Hepatocyte (in vitro differentiated cells): Measurements from ENCODE around the gene CTNNA2. TPM values are rescaled to one million over a fixed set of nuclear protein-coding genes. Genes with fewer than 3 reads are reported as not detected.

Experiments
- DNase-seq: peaks from one replicate; pipeline ENCODE4 v3.0.0-alpha.2; 2016; ENCODE audit warnings: low spot score
- H2AFZ ChIP-seq: fragments of 200-600 bp; sonication (generic); 2 replicates; pipeline ENCODE4 v1.6.0; 2016; ENCODE audit warnings: antibody characterized with exemption, mild to moderate bottlenecking
- H3K27ac ChIP-seq: fragments of 200-600 bp; sonication (generic); 2 replicates; pipeline ENCODE4 v1.5.1; 2016; ENCODE audit warnings: mild to moderate bottlenecking
- H3K27me3 ChIP-seq: fragments of 200-600 bp; sonication (generic); 2 replicates; pipeline ENCODE4 v1.6.1; 2016
- H3K36me3 ChIP-seq: fragments of 200-600 bp; sonication (generic); replicated peaks from 2 replicates; pipeline ENCODE4 v1.5.1; 2016; ENCODE audit warnings: low read depth; ENCODE audit not compliant: insufficient read depth
- H3K4me1 ChIP-seq: fragments of 200-600 bp; sonication (generic); 2 replicates; pipeline ENCODE4 v1.5.1; 2016; ENCODE audit warnings: mild to moderate bottlenecking, moderate library complexity; ENCODE audit not compliant: insufficient read depth
- H3K4me2 ChIP-seq: fragments of 200-600 bp; sonication (generic); 2 replicates; pipeline ENCODE4 v1.6.0; 2016
- H3K4me3 ChIP-seq: fragments of 200-600 bp; sonication (generic); 2 replicates; pipeline ENCODE4 v1.5.1; 2016; ENCODE audit warnings: mild to moderate bottlenecking
- H3K79me2 ChIP-seq: fragments of 200-600 bp; sonication (generic); 2 replicates; pipeline ENCODE4 v1.6.0; 2017; ENCODE audit warnings: mild to moderate bottlenecking
- H3K9me2 ChIP-seq: fragments of 200-600 bp; sonication (generic); replicated peaks from 2 replicates; pipeline ENCODE4 v1.6.0; 2017; ENCODE audit warnings: mild to moderate bottlenecking; ENCODE audit not compliant: insufficient read depth
- H3K9me3 ChIP-seq: fragments of 200-600 bp; sonication (generic); 2 replicates; pipeline ENCODE4 v1.5.1; 2016; ENCODE audit warnings: low read depth, mild to moderate bottlenecking
- H4K20me1 ChIP-seq: fragments of 200-600 bp; sonication (generic); 2 replicates; pipeline ENCODE4 v1.6.0; 2016; ENCODE audit warnings: mild to moderate bottlenecking; ENCODE audit not compliant: insufficient read depth, poor library complexity, severe bottlenecking
- CTCF ChIP-seq: fragments of 200-600 bp; sonication (generic); IDR thresholded peaks from 2 replicates; pipeline ENCODE4 v1.5.1; 2016; ENCODE audit warnings: antibody characterized with exemption, mild to moderate bottlenecking; ENCODE audit not compliant: poor library complexity
- EZH2 ChIP-seq: fragments of 200-600 bp; sonication (generic); IDR thresholded peaks from 2 replicates; pipeline ENCODE4 v1.6.1; 2016; ENCODE audit warnings: antibody characterized with exemption, mild to moderate bottlenecking, borderline replicate concordance
- EZH2phosphoT487 ChIP-seq: fragments of 200-600 bp; sonication (generic); IDR thresholded peaks from one replicate; pipeline ENCODE4 v1.6.1; 2018; ENCODE audit warnings: antibody characterized with exemption, mild to moderate bottlenecking, low read depth, moderate library complexity; ENCODE audit not compliant: unreplicated experiment, severe bottlenecking
- WGBS: methylation state at CpG from one replicate; pipeline ENCODE4 v1.1.6; 2016; ENCODE audit warnings: low lambda C conversion rate; ENCODE audit errors: missing lambda C conversion rate; 5-methylcytosine and 5-hydroxymethylcytosine counted together
- polyA plus RNA-seq: library from polyadenylated mRNA; unstranded; fragments of >200 nt; fragmentation: Nextera tagmentation; extraction: Ambion mirVana; gene quantifications from 2 replicates; pipeline ENCODE4 v1.2.1, GENCODE V29; 2016
- total RNA-seq: library from RNA; depleted of rRNA; stranded (reverse); fragments of >200 nt; gene quantifications from 2 replicates; pipeline ENCODE4 v1.2.3, GENCODE V29; 2014

The CTNNA2 gene
- total and polyA plus RNA-seq, 2 experiments from 2014 or later: 0.79 to 4.4 TPM

- no peaks in the 10 kb centered on the region for H3K4me1 ChIP-seq
- no peaks in the 10 kb centered on the region for H3K27me3 ChIP-seq
- no peak for TF ChIP-seq CTCF
- no peak for TF ChIP-seq EZH2phosphoT487
- no peak for TF ChIP-seq EZH2
- no peak overlapping the region for H3K27ac ChIP-seq
- no peaks in the 10 kb centered on the region for H3K79me2 ChIP-seq
- H2AFZ ChIP-seq: no peak overlapping the region
- H3K4me3 ChIP-seq: no peak overlapping the region
- no peaks in the 10 kb centered on the region for H3K9me2 ChIP-seq
- no peak overlapping the region for H3K4me2 ChIP-seq
- no peaks in the 10 kb centered on the region for H3K36me3 ChIP-seq
- no peaks in the 10 kb centered on the region for H3K9me3 ChIP-seq
- no peak for DNase-seq
- no peaks in the 10 kb centered on the region for H4K20me1 ChIP-seq
- WGBS: 96% methylated on average over 17 of the region's 17 CpGs
These were observed 345.0 kb downstream of the CTNNA2 start for GRCh38 chr2:79857888-79858287.

GRCh38 chr2:79860228-79861058 lies 347.6 kb downstream of the CTNNA2 start:
- H2AFZ ChIP-seq: no peak overlapping the region
- H3K9me2 ChIP-seq: no peaks in the 10 kb centered on the region
- no peaks in the 10 kb centered on the region for H3K36me3 ChIP-seq
- H3K4me2 ChIP-seq: no peak overlapping the region
- H3K27ac ChIP-seq: no peak overlapping the region
- no peaks in the 10 kb centered on the region for H4K20me1 ChIP-seq
- no peaks in the 10 kb centered on the region for H3K79me2 ChIP-seq
- H3K4me3 ChIP-seq: no peak overlapping the region
- no peaks in the 10 kb centered on the region for H3K4me1 ChIP-seq
- TF ChIP-seq EZH2phosphoT487: no peak
- TF ChIP-seq EZH2: no peak
- TF ChIP-seq CTCF: peak; percentile 71
- no peaks in the 10 kb centered on the region for H3K27me3 ChIP-seq
- peak; percentile 59 for DNase-seq
- H3K9me3 ChIP-seq: no peaks in the 10 kb centered on the region
- WGBS: 37% methylated on average over 10 of the region's 10 CpGs

DNA sequence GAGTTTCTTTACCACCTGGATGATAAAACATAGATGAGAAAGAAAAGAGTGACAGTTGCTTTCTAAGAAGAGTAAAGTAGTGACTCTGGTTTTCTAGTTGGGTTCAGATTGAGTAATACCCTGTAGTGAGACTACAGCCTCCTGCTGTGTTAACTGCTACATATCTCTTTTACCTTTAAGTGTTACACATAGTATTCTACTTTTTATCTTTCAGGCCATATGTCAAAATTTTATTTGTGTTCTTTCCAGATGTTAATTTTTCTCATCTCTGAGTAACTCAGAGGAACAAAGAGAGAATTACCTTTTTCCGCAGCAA lies 348.2 kb downstream of the CTNNA2 start:
- Histone ChIP-seq H4K20me1 (no peaks in the 10 kb centered on the region), H3K9me2 (no peaks in the 10 kb centered on the region)

More for the DNA sequence above, 348.2 kb downstream of the CTNNA2 start:
- H2AFZ ChIP-seq: no peak overlapping the region
- H3K36me3 ChIP-seq: no peaks in the 10 kb centered on the region
- no peak overlapping the region for H3K4me3 ChIP-seq
- whole genome bisulfite sequencing: 0% methylated on average over 1 of the region's 1 CpG
- no peaks in the 10 kb centered on the region for H3K9me3 ChIP-seq
- no peak for DNase-seq
- no peaks in the 10 kb centered on the region for H3K27me3 ChIP-seq
- no peak overlapping the region for H3K27ac ChIP-seq
- H3K4me1 ChIP-seq: no peaks in the 10 kb centered on the region
- H3K79me2 ChIP-seq: no peaks in the 10 kb centered on the region
- no peak for TF ChIP-seq EZH2
- no peak for TF ChIP-seq CTCF
- no peak for TF ChIP-seq EZH2phosphoT487
- no peak overlapping the region for H3K4me2 ChIP-seq
